Heart right ventricle (tissue), 16 donors: ENCODE results near the gene ARMC8. TPM values are rescaled to one million over a fixed set of nuclear protein-coding genes. Genes with fewer than 3 reads are reported as not detected.

ENCODE experiments used
- ATAC-seq, 8 donors: fragments of 200-7000 bp; cut with Tn5 transposase; one replicate each; pipeline ENCODE4 v1.9.1; 2020; ENCODE audit warnings: mild to moderate bottlenecking in 8 of 8, moderate library complexity in 8 of 8, moderate number of reproducible peaks in 1 of 8
- DNase-seq, 2 donors: peaks; one replicate each; pipeline ENCODE4 v3.0.0-alpha.2; 2020
- H3K27ac ChIP-seq, 10 donors: fragments of 200-600 bp; sonication (generic) in 2 of 10; one replicate each; pipeline versions ENCODE4 v1.5.0 to v1.8.0; 2020 to 2022; ENCODE audit warnings: mild to moderate bottlenecking in 3 of 10
- H3K27me3 ChIP-seq, 7 donors: fragments of 200-600 bp; one replicate each; pipeline ENCODE4 v1.8.0; 2021 to 2022; ENCODE audit warnings: mild to moderate bottlenecking in 2 of 7
- H3K36me3 ChIP-seq, 9 donors: fragments of 200-600 bp; sonication (generic) in 1 of 9; one replicate each; pipeline versions ENCODE4 v1.5.0 to v1.8.0; 2020 to 2022; ENCODE audit warnings: mild to moderate bottlenecking in 2 of 9
- H3K4me1 ChIP-seq, 9 donors: fragments of 200-600 bp; sonication (generic) in 1 of 9; one replicate each; pipeline versions ENCODE4 v1.5.0 to v1.8.0; 2020 to 2022; ENCODE audit warnings: mild to moderate bottlenecking in 4 of 9
- H3K4me3 ChIP-seq, 10 donors: fragments of 200-600 bp; sonication (generic) in 2 of 10; one replicate each; pipeline versions ENCODE4 v1.5.0 to v1.8.0; 2020 to 2022; ENCODE audit warnings: mild to moderate bottlenecking in 7 of 10, moderate library complexity in 2 of 10
- H3K9me3 ChIP-seq, 11 donors: fragments of 200-600 bp in 10 of 11; sonication (generic) in 2 of 11; one replicate each; pipeline versions ENCODE4 v1.5.0 to v1.8.0; 2013 to 2022; ENCODE audit warnings: mild to moderate bottlenecking in 2 of 11, control low read depth in 1 of 11, moderate library complexity in 1 of 11
- WGBS, 2 donors: extraction: QIAGEN DNeasy Blood & Tissue Kit; methylation state at CpG; one replicate each; pipeline ENCODE4 v1.1.7; 2013; ENCODE audit warnings: inconsistent platforms in 1 of 2; 5-methylcytosine and 5-hydroxymethylcytosine counted together
- intact Hi-C, 10 donors: fragments of 100-400 bp; cut with DNase I; formaldehyde crosslinking; loops; one replicate each; pipeline versions ENCODE4 v1.11.1 to v1.14.2; 2022
- polyA plus RNA-seq, 2 donors: library from polyadenylated mRNA; stranded (reverse); fragments of 200-250 nt; gene quantifications; one replicate each; pipeline ENCODE4 v1.2.3, GENCODE V29; 2013
- total RNA-seq, 10 donors: library from RNA; stranded (reverse); fragmentation: NEBNext Ultra II Directional in 3 of 10; extraction: Animal tissue kit (Norgen Biotek cat#: 25700) in 3 of 10; gene quantifications; one replicate each; pipeline versions ENCODE4 v1.2.1 to v1.2.4, GENCODE V29; 2021 to 2023
- TF ChIP-seq, protein P1 (sequence below), 9 donors: fragments of 200-600 bp; sonication (generic) in 2 of 9; IDR thresholded peaks; one replicate each; pipeline versions ENCODE4 v1.5.0 to v1.8.0; 2021 to 2022; ENCODE audit warnings: antibody characterized with exemption in 9 of 9, mild to moderate bottlenecking in 5 of 9, moderate library complexity in 1 of 9
- donor health status: Arrhythmogenic right ventricular cardiomyopathy.
- donor health status: ischemic (EF 13 %, LVEDD 7.1; RV severe dilation, severe dysfunction).
- donor health status: healthy with polysubstance abuse.
- donor health status: DM: no; HTN: yes; CAD: no.
- donor health status: DM: no; HTN: no; CAD: no.
- donor health status: ischemic (EF 25% LVEDD 6.9; RV normal size, moderate dysfunction).
- donor health status: ischemic (EF 25% LVEDD 5.7; RV mildly dilated, moderate dysfunction).
- donor health status: healthy.
- donor health status: DM: yes; HTN: yes; CAD: no.
- donor health status: Ischemic cardiomyopathy.
- donor health status: ischemic (EF 35%, LVEDD 5.7; RV mildly dilated, moderate dysfunction).
- donor health status: nonischemic (EF 11% LVEDD 7.7; RV severe dilation, severe dysfunction).
- donor health status: DM: yes; HTN: yes; CAD: no.
- donor health status: PGD.
- donor health status: ischemic (EF 29% LVEDD 5.4; RV normal size, mild dysfunction).
- donor health status: nonischemic (EF 23%, LVEDD 6.1; RV moderate dilation, normal function).

ARMC8 gene
- total and polyA plus RNA-seq, 12 donors = 13.8 to 49.3 (median 30.0) TPM

DNA sequence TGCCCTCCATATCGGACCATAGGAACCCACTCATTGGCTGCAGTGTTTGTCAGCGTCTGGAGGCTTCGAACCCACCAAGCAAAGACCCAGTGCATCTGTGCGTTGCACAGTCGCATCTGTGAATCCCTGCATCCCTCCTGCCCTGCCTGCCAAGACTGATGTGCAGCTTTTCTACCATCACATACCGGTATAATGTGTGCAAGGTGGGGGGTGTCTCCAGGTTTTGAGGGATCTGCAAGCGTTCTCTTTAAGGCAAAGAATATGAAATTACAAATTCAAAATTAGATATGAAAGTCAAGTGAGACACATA is 142.8 kb downstream of the ARMC8 start:
- ATAC-seq (no peak), DNase-seq (no peak)
- peak overlapping the region in 4 of 10 donors; percentile 25 to 74 (median 68) for H3K27ac ChIP-seq
- H3K4me1 ChIP-seq = peaks cover 0 to 25% (median 8%) of the 10 kb centered on the region in 9 donors
- H3K9me3 ChIP-seq = no peaks in the 10 kb centered on the region
- no peaks in the 10 kb centered on the region for H3K36me3 ChIP-seq
- peaks cover 0 to 6% (median 0%) of the 10 kb centered on the region in 7 donors for H3K27me3 ChIP-seq
- intact Hi-C loops = loop anchor here in 8 of 10 donors (5.0 to 10.0 kb wide), 5 partner anchors 67 to 265 kb away; partner anchors contain the start of gene CEP70 (in 1 of the 8)
- WGBS, 2 donors = 10 to 12% methylated on average over 7 of the region's 7 CpGs
- TF ChIP-seq, protein P1, sequence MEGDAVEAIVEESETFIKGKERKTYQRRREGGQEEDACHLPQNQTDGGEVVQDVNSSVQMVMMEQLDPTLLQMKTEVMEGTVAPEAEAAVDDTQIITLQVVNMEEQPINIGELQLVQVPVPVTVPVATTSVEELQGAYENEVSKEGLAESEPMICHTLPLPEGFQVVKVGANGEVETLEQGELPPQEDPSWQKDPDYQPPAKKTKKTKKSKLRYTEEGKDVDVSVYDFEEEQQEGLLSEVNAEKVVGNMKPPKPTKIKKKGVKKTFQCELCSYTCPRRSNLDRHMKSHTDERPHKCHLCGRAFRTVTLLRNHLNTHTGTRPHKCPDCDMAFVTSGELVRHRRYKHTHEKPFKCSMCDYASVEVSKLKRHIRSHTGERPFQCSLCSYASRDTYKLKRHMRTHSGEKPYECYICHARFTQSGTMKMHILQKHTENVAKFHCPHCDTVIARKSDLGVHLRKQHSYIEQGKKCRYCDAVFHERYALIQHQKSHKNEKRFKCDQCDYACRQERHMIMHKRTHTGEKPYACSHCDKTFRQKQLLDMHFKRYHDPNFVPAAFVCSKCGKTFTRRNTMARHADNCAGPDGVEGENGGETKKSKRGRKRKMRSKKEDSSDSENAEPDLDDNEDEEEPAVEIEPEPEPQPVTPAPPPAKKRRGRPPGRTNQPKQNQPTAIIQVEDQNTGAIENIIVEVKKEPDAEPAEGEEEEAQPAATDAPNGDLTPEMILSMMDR (IDR thresholded peaks at IDR 0.05) = no peak
- peak overlapping the region in 9 of 10 donors; percentile 48 to 81 (median 69) for H3K4me3 ChIP-seq

DNA sequence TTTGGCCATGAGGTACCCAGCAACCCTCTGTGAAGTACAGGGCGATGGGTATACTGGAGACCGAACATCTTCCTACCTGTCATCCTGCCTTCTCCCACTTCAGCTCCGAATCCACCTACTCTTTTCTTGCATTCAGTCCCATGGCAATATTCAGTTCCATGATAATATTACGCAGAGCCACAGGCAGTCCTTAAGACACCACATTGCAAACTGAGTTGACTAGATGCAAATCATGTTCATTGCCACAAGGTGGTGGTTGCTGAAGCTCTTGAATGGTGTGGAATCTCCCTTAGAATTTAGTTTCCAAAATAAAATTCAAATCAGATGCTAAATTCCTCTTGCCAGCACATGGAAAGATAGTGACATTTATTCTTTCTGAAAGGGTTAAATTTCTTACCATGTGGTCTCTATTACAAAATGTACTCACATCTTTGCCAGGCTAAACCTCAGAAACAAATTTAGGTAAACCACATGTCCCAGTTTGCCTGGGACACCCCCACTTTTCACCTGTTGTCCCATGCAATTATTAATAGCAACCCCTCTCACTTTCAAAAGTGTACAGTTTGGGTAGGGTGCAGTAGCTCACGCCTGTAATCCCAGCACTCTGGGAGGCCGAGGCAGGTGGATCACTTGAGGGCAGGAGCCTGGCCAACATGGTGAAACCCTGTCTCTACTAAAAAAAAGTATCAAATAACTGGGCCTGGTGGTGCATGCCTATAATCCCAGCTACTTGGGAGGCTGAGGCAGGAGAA is 144.2 kb downstream of the ARMC8 start:
- TF ChIP-seq, protein P1 (IDR thresholded peaks at IDR 0.05) = peak in 4 of 9 donors; percentile 9 to 35 (median 20)
- Histone ChIP-seq H3K4me1 (peaks cover 0 to 25% (median 8%) of the 10 kb centered on the region in 9 donors), H3K27ac (no peak overlapping the region), H3K36me3 (no peaks in the 10 kb centered on the region), H3K27me3 (peaks cover 0 to 6% (median 0%) of the 10 kb centered on the region in 7 donors), H3K4me3 (no peak overlapping the region), H3K9me3 (no peaks in the 10 kb centered on the region)
- intact Hi-C loops = loop anchor here in 8 of 10 donors (5.0 to 10.0 kb wide), 5 partner anchors 66 to 263 kb away; partner anchors contain the start of gene CEP70 (in 1 of the 8)
- WGBS, 2 donors = 83 to 93% methylated on average over 6 of the region's 6 CpGs
- no peak for DNase-seq
- ATAC-seq = no peak

DNA sequence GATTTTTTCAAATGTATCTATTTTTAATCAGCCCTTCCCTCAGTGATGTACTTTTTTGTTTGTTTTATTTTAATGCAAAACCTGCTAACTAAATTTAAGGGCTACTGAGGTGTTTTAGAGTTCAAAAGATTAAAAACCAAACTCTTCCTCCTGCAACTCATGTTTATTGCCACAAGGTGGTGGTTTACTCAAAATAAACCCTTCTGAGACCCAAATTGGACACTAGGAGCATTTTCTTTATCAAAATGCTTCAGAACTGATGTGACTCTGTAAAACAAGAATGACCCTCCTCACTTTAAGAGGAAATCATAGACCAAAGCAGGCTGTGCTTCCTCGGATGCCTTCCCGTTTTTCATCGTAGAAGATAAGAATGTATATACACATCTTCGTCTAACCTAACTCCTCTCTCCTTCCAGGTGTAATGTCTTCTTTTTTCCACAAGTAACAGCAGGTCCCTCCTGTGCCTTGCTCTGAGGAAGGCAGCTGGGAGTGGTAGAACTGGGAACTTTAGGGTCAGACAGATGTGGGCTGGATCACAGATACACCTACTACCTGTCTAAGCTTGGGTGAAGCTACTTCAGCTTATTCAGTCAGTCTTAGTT is 145.5 kb downstream of the ARMC8 start:
- no peak overlapping the region for H3K27ac ChIP-seq
- intact Hi-C loops = loop anchor here in 8 of 10 donors (5.0 to 10.0 kb wide), 5 partner anchors 65 to 262 kb away; partner anchors contain the start of gene CEP70 (in 1 of the 8)
- no peaks in the 10 kb centered on the region for H3K36me3 ChIP-seq
- H3K27me3 ChIP-seq = peaks cover 0 to 6% (median 0%) of the 10 kb centered on the region in 7 donors
- H3K4me1 ChIP-seq = peaks cover 0 to 25% (median 8%) of the 10 kb centered on the region in 9 donors
- 23 to 27% methylated on average over 4 of the region's 4 CpGs for WGBS, 2 donors
- DNase-seq (no peak), ATAC-seq (no peak)
- no peaks in the 10 kb centered on the region for H3K9me3 ChIP-seq
- no peak overlapping the region for H3K4me3 ChIP-seq
- TF ChIP-seq, protein P1 (IDR thresholded peaks at IDR 0.05) = peak; percentile 46 to 76 (median 71)

DNA sequence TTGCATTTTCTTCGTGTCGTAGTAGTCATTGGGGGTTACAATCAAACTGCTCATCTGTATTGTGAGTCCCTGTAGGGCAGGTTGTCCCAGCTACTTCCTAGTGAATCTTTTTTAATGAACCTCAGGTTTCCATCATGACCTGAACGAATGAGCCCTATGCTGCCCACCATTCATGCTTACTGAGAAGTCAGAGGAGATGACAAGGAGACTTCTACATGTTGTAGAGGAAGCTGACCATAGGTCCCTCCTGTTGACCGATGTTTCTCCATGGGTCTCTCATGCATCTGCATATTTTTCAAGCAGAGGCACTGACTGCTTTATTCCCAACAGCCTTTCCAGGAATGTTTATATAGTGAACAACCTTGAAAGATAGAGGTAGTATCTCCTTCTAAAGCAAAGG is 147.5 kb downstream of the ARMC8 start:
- Histone ChIP-seq H3K27me3 (no peaks in the 10 kb centered on the region), H3K36me3 (no peaks in the 10 kb centered on the region), H3K4me3 (no peak overlapping the region), H3K4me1 (peaks cover 0 to 19% (median 3%) of the 10 kb centered on the region in 9 donors), H3K9me3 (no peaks in the 10 kb centered on the region), H3K27ac (no peak overlapping the region)
- ATAC-seq (no peak), DNase-seq (no peak)
- TF ChIP-seq, protein P1 (IDR thresholded peaks at IDR 0.05) = no peak
- WGBS, 2 donors = 84 to 85% methylated on average over 4 of the region's 4 CpGs
- intact Hi-C loops = loop anchor here in 9 of 10 donors (5.0 to 10.0 kb wide), 6 partner anchors 63 to 260 kb away; partner anchors contain the start of gene CEP70 (in 1 of the 9)
